Kidney glomerular epithelial cell (primary cell): Measurements from ENCODE around the gene PTPRU.

Experiments
- DNase-seq: peaks from one replicate; lab custom pipeline; 2025; lab: John Stamatoyannopoulos, UW

PTPRU gene

DNA sequence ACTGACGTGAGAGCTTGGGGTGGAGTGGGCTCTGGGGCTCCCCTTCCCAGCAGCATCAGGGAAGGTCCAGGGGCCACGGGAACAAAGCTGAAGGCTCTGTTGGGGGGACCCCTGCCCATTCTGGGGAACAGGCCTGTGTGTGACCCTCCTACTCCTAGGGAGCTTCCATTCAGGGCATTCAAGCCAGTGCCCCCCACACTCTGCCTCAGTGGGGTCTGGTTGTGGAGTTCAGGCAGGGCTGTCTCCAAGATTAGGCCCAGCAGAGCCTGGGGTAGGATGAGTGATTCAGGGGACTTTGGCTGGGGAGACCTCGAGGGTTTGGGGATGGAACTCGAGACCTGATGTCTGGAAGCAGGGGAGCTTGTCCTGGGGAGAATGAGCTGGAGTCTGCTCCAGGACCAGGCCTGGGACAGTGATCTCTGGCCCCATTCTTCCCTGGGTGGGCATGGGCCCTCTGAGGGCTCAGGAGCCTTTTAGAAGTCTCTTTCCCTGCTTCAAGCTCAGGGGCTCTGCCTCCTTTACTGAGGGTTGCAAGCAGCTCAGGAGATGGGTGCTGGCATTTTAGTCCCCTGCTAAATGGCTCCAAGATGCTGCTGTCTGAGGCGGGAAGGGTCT is 81.7 kb downstream of the PTPRU start:
- DNase-seq = no peak

DNA sequence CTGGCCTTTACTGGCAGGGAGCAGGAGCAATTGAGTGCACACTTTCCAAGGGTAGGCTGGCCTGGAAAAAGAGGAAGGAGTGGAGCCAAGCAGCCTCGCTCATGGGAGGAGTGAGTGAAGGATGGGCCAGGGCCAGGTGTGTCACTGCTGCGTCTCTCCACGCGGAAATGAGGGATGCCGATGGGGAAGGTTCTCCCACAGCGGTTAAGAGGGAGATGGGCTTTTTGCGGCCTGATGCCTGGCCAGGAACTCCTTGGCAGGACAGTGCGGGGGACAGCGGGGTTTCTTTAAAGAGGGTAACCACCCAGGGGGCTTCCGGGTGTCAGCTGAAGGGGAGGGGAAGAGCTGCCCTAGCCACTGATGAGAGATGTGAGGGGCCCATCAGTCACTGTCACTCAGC is 82.4 kb downstream of the PTPRU start:
- no peak for DNase-seq

GRCh38 chr1:29319300-29320110 is 83.2 kb downstream of the PTPRU start:
- no peak for DNase-seq

- DNase-seq = no peak
Measured at GRCh38 chr1:29320156-29320940, 84.0 kb downstream of the PTPRU start.

GRCh38 chr1:29321176-29321575 is 84.9 kb downstream of the PTPRU start:
- no peak for DNase-seq

DNA sequence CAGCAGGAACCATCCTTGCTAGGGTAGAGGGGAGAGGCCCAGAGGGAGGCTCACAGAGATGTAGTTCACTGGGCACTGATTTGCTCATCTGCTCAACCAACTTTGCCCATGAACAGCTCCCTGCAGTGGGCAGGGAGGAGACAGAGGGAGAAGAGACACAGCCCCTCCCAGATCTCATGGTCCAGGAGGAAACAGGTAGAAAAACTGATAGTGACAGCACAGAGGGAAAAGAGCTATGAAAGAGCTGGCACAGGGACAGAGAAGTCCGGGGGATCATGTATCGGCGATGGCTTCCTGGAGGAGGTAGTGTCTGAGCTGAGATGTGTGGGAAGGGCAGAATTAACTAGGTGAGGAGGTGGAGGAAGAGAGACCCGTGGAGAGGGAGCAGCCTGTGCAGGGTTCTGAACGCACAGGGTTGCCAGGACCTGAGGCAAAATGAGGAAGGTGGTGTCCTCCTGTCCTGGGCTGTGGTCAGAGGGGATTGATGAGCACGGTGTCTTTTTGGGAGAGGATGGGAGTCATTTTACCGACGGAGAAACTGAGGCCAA is 85.9 kb downstream of the PTPRU start:
- DNase-seq = no peak

GRCh38 chr1:29322861-29323585 is 86.7 kb downstream of the PTPRU start:
- DNase-seq = no peak

DNA sequence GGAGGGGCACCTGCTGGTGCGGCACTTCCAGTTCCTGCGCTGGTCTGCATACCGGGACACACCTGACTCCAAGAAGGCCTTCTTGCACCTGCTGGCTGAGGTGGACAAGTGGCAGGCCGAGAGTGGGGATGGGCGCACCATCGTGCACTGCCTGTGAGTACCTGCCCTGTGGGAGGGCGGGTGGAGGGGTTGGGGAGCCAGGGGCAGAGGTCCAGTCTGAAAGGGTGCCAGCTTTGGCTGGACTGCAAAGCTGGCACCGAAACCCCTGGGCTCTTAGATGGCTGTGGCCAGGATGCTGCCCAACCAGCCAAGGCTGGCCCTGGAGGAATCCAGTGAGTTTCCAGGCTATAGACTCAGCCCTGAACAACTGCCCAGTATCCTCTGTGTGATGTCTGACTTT is 87.3 kb downstream of the PTPRU start:
- DNase-seq = no peak

DNA sequence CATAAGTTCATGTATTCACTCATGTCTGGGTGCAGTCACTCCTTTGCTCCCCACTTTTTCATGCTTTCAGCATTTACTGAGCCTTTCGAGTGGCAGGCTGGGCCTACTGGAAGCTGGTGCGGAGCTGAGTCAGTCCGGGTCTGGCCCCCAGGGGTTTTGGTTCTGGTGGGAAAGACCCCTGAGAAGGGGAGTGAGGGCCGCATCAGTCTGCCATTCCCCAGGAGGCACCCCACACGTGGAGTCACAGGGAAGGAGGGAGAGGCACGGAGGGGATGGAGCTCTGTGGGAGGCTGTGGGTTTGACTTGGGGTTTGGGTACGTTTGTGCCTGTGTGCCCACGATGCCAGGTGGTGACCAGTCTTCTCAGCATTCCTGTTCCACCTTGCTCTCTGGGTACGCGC is 87.9 kb downstream of the PTPRU start:
- no peak for DNase-seq

GRCh38 chr1:29324771-29325351 is 88.5 kb downstream of the PTPRU start:
- no peak for DNase-seq

DNA sequence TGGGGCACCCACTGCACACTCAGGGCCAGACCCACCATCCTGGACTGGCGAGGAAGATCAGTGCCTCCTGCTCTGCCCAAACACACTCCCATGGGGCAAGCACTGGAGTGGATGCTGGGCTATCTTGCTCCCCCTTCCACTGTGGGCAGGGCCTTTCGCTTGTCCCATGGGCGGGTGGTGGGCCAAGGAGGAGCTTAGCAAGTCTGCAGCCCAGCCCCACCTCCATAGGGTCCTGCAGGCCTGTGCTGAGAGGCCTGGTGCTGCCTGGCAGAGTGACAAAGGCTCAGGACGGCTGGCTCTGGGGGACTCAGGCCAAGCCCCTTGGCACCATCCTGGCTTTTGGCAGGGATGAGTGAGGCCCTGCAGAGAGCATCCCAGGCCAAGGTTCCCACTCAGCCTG is 89.4 kb downstream of the PTPRU start:
- no peak for DNase-seq

DNA sequence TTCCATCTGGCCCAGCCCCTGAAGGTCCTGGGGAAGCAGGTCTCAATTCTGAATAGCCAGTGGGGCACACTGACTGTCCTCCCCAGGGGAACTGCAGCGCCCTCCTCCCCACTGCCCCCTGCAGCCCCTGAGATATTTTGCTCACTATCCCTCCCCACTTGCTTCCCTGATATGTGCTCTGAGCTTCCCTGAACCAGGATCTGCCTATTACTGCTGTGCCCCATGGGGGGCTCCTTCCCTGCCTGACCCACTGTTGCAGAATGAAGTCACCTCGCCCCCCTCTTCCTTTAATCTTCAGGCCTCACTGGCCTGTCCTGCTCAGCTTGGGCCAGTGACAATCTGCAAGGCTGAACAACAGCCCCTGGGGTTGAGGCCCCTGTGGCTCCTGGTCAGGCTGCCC is 89.8 kb downstream of the PTPRU start:
- no peak for DNase-seq

DNA sequence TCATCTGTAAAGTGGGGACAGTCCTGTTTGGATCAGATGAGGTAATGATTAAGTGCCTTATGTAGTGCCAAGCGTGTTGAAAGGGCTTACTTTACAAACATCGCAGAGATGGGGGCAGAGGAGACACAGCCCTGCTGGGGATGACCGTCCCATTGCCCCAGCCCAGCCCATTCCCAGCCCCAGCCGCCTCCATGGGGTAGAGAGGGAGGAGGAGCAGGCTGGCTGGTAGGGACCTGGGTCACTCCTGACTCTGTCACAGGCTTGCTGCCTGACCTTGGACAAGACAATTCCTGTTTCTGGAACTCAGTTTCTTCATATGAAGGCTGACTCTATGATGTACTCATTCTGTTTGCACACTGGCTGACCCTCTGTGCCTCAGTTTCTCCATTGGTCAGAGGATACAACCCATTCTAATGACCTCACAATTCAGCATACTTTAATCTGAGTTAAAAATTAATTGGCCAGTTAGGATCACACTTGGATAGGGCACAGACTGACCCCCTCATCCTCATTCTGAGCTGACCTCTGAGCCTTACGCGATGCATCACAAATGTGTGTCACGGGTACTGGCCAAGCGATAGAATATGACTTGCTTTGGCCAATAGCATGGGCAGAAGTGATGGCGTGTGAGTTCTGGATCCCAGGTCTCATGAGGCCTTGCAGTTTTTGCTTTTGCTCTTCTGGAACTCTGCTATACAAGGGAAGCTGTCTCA is 91.1 kb downstream of the PTPRU start:
- no peak for DNase-seq

- no peak for DNase-seq
Measured at GRCh38 chr1:29329022-29329775, 92.9 kb downstream of the PTPRU start.

GRCh38 chr1:29330089-29330488 is 93.8 kb downstream of the PTPRU start:
- no peak for DNase-seq

- no peak for DNase-seq
Measured at GRCh38 chr1:29330856-29331255, 94.5 kb downstream of the PTPRU start.

DNA sequence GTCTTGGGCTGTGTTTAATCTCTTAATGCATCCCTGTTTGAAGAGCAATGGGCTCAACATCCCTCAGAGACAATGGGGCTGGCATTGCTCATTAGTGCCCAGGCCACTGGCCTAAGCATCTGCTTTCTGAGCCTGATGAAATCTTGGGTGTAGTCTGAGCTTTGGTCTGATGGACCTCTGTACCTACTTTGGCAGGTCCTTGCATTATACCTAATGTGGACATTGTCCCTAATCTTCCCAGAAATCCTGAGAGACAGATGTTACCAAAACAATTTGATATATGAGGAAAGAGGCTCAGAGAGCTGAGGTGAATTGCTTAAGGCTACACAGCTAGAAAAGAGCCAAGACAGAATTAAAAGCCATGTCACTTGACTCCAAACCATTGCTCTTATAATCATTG is 95.0 kb downstream of the PTPRU start:
- no peak for DNase-seq

GRCh38 chr1:29331729-29332128 is 95.4 kb downstream of the PTPRU start:
- no peak for DNase-seq

- no peak for DNase-seq
Measured at GRCh38 chr1:29332204-29332603, 95.9 kb downstream of the PTPRU start.

DNA sequence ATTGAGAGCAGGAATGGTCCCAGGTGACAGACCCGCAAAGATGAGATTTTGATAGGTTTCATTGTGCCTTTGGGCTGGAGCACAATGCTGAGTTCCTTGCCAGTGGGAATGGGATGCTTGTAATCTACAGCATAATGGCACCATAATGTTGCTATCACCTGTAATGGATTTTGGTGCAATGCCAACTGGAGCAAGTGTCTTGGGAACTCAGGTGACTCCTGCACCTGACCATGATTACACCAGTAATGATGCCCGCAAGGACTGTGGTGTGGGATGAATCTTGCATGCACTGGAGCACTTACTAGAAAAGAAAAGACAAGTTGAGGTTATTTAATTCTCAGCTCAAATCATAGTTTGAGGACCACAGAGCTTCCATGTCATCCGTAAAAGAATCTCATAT is 96.7 kb downstream of the PTPRU start:
- no peak for DNase-seq
